Neural crest cell (in vitro differentiated cells): ENCODE data around the gene GOPC. TPM values are rescaled to one million over a fixed set of nuclear protein-coding genes. Genes with fewer than 3 reads are reported as not detected.

Source experiments
- DNase-seq: peaks from one replicate; pipeline ENCODE4 v3.0.0; 2021; ENCODE audit warnings: low read depth, mixed read lengths, low spot score
- H3K27ac Mint-ChIP-seq: one replicate; pipeline ENCODE4 v1.8.0; 2021; ENCODE audit warnings: mild to moderate bottlenecking, mixed read lengths; ENCODE audit not compliant: unreplicated experiment
- H3K27me3 Mint-ChIP-seq: 2 replicates; pipeline ENCODE4 v1.8.0; 2021; ENCODE audit warnings: low read depth, mild to moderate bottlenecking, mixed read lengths
- H3K36me3 Mint-ChIP-seq: 2 replicates; pipeline ENCODE4 v1.8.0; 2021; ENCODE audit warnings: low read depth, mild to moderate bottlenecking, mixed read lengths
- H3K4me1 Mint-ChIP-seq: 2 replicates; pipeline ENCODE4 v1.8.0; 2021; ENCODE audit warnings: mixed read lengths
- H3K4me3 Mint-ChIP-seq: one replicate; pipeline ENCODE4 v1.8.0; 2021; ENCODE audit warnings: mild to moderate bottlenecking, mixed read lengths
- H3K9me3 Mint-ChIP-seq: 2 replicates; pipeline ENCODE4 v1.8.0; 2021; ENCODE audit warnings: mixed read lengths
- total RNA-seq: library from RNA; stranded (reverse); gene quantifications from 2 replicates; pipeline ENCODE4 v1.2.1, GENCODE V29; 2021
- TF ChIP-seq, protein P1 (sequence below): fragments of 200-600 bp; sonication (generic); conservative IDR thresholded peaks from 2 replicates; pipeline ENCODE4 v1.5.0; 2021; ENCODE audit warnings: antibody characterized with exemption, mild to moderate bottlenecking

The GOPC gene
- total RNA-seq, 1 donor from 2014 or later: 30.7 TPM

DNA sequence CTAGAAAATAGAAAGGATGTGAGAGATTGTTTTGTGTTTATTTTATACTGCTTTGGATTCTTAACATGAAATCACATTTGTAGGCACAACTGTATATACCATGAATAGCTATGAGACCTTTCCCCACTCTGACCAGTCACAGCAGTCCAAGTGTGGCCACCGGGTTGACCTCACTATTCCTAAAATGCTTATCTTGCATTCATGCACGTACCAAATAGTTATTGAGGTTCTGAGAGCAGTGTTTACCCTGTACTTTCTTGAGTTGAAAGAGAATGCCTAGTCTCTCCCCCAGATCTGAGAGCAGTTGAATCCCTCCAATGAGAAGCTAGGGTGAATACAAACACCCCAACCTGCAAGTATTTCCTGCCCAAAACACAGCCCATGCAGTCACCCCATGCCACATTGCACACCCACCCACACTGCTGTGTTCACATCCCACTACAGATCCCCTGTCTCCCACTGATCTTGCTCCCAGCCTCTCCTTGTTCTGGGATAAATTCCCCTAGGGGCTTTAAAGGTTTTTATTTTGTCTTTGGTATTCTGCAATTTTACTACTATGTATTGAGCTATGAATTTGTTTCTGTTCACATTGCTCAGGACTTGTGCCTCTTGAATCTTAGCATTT, 51.6 kb downstream of the GOPC start:
- Mint-ChIP-seq H3K27me3 (no peaks in the 10 kb centered on the region), H3K9me3 (no peaks in the 10 kb centered on the region), H3K4me3 (no peak overlapping the region), H3K27ac (no peak overlapping the region), H3K36me3 (peaks cover 4% of the 10 kb centered on the region), H3K4me1 (peaks cover 4% of the 10 kb centered on the region)
- no peak for DNase-seq
- TF ChIP-seq, protein P1, sequence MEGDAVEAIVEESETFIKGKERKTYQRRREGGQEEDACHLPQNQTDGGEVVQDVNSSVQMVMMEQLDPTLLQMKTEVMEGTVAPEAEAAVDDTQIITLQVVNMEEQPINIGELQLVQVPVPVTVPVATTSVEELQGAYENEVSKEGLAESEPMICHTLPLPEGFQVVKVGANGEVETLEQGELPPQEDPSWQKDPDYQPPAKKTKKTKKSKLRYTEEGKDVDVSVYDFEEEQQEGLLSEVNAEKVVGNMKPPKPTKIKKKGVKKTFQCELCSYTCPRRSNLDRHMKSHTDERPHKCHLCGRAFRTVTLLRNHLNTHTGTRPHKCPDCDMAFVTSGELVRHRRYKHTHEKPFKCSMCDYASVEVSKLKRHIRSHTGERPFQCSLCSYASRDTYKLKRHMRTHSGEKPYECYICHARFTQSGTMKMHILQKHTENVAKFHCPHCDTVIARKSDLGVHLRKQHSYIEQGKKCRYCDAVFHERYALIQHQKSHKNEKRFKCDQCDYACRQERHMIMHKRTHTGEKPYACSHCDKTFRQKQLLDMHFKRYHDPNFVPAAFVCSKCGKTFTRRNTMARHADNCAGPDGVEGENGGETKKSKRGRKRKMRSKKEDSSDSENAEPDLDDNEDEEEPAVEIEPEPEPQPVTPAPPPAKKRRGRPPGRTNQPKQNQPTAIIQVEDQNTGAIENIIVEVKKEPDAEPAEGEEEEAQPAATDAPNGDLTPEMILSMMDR: no peak

DNA sequence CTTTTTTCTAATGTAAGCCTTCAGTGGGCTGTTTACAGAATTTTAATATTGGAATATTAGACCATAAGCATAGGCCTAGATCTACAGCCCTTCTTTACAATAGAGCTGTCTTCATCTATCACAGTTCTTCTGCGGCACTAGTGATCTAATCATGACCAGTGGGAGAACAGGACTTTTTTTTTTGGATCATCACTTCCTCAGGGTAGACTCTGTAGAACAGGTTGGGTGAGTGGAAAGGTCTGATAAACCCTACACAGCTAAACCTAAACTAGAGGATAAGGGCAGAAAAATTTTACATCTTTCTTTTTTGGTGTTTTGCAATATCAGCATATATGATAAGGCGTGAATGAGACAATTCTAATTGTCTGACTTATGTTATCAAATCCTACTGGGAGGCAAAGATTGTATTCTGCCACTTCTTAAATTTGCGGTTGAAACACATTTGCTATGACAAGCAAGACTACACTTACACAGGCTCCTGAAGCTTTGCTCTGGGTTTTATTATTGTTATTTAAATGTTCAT, 52.2 kb downstream of the GOPC start:
- Mint-ChIP-seq H3K36me3 (peaks cover 4% of the 10 kb centered on the region), H3K27me3 (no peaks in the 10 kb centered on the region), H3K4me1 (peaks cover under 1% of the 10 kb centered on the region), H3K27ac (no peak overlapping the region), H3K4me3 (no peak overlapping the region), H3K9me3 (no peaks in the 10 kb centered on the region)
- TF ChIP-seq, protein P1: no peak
- DNase-seq: no peak

DNA sequence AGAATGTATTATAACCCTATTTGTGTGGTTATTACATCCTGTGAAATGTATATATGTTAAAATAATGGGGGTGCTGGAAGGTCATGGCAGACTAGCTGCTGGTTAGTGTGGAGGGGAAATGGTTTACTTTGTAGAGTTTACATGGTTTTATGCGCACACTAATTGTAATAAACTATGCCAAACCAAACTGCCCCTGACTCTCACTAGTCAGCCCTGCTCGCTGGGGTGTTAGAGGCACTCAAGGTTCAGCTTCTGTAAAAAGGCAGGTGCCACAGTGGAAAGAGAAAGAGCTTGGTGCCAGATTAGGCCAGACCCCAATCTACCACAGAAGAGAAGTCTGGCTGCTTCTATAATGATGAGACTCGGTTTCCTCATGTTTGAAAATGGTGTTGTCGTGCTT, 52.7 kb downstream of the GOPC start:
- H3K27ac Mint-ChIP-seq: no peak overlapping the region
- H3K9me3 Mint-ChIP-seq: no peaks in the 10 kb centered on the region

GRCh38 chr6:117548797-117549301, 53.5 kb downstream of the GOPC start:
- Mint-ChIP-seq H3K27ac (no peak overlapping the region), H3K36me3 (peaks cover 4% of the 10 kb centered on the region), H3K4me1 (no peaks in the 10 kb centered on the region), H3K27me3 (no peaks in the 10 kb centered on the region), H3K4me3 (no peak overlapping the region), H3K9me3 (no peaks in the 10 kb centered on the region)
- TF ChIP-seq, protein P1: no peak
- DNase-seq: no peak

More for the DNA sequence above, 52.7 kb downstream of the GOPC start:
- peaks cover 4% of the 10 kb centered on the region for H3K36me3 Mint-ChIP-seq
- no peaks in the 10 kb centered on the region for H3K4me1 Mint-ChIP-seq
- no peak for DNase-seq
- H3K4me3 Mint-ChIP-seq: no peak overlapping the region
- no peaks in the 10 kb centered on the region for H3K27me3 Mint-ChIP-seq
- TF ChIP-seq, protein P1: no peak

- H3K4me1 Mint-ChIP-seq: no peaks in the 10 kb centered on the region
- no peak overlapping the region for H3K4me3 Mint-ChIP-seq
These were observed 54.4 kb downstream of the GOPC start for GRCh38 chr6:117547688-117548621.

More at GRCh38 chr6:117547688-117548621, 54.4 kb downstream of the GOPC start:
- Mint-ChIP-seq H3K27me3 (no peaks in the 10 kb centered on the region), H3K36me3 (peaks cover 4% of the 10 kb centered on the region), H3K27ac (no peak overlapping the region), H3K9me3 (no peaks in the 10 kb centered on the region)
- TF ChIP-seq, protein P1: no peak
- DNase-seq: no peak
